Dermis microvascular lymphatic vessel endothelial cell (primary cell): Measurements from ENCODE around the gene IFRD2. TPM values are rescaled to one million over a fixed set of nuclear protein-coding genes. Genes with fewer than 3 reads are reported as not detected.
"Not testable (repeated sequence)": the region's sequence is repeated elsewhere in the genome, so short reads cannot be mapped to it uniquely, and the experiment has no call there.

Experiments
- DNase-seq, 2 donors: peaks; one replicate each; pipeline versions ENCODE4 v3.0.0 to v3.0.0-alpha.2; 2010; ENCODE audit warnings: low read depth in 2 of 2
- total RNA-seq: library from RNA; depleted of rRNA; stranded (reverse); fragments of >200 nt; gene quantifications from 2 replicates; pipeline ENCODE4 v1.2.1, GENCODE V29; 2014

IFRD2 gene
- total RNA-seq, 1 donor from 2014 or later, result 117 TPM

- peak; percentile 83 to 87 for DNase-seq
Measured at GRCh38 chr3:50324351-50325112, 32.3 kb upstream of the IFRD2 start.

DNA sequence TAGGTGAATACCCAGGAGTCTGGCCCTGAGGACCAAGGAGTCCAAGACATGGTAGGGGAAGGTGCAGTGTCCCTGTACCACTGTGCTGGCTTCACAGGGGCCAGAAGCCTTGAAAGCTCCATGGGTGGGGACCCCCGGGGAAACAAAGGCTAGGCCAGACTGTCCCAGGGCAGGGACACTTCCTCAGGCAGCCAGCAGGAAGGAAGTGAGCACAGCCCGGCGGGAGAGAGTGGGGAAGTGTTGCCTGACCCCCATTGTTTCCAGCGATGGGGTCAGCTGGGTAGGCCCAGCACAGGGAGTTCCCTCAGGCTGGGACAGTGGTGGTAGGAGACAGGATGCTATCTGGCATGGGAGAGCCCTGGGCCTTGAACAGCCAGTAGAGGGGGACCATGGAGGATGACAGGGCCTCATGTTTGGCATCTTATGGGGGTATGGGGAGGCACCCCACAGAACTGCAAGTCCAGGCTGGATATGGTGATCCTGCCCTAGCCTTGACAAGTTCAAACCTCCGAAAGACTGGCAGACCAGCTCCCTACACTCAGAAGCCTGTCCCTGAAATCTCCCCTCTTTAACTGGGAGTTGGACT, 31.5 kb upstream of the IFRD2 start:
- peak; percentile 95 to 96 for DNase-seq

DNA sequence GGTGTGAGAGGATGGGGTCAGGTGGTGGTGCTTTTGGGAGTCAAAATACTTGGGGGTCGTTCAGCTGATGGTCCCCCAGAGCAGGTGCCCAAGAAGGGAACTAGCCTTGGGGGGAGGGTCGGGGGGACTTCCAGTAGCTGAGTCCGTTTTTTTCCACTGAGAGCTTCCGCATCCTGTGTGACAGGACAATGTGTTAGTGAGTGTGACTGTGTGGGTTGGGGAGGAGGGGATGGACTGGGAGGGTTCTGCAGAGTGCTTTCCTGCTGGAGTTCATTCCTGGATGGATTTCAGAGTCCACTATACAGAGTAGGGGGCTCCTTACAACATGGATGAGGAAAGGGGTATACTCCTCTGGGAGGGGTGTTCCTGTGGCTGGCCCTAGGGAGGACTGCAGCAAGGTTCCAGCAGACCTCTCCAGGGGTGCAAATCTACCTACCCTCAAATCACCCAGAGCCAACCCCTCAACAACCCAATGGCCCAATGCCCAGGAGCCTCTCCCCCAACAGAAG, 30.9 kb upstream of the IFRD2 start:
- peak; percentile 90 to 98 for DNase-seq

DNA sequence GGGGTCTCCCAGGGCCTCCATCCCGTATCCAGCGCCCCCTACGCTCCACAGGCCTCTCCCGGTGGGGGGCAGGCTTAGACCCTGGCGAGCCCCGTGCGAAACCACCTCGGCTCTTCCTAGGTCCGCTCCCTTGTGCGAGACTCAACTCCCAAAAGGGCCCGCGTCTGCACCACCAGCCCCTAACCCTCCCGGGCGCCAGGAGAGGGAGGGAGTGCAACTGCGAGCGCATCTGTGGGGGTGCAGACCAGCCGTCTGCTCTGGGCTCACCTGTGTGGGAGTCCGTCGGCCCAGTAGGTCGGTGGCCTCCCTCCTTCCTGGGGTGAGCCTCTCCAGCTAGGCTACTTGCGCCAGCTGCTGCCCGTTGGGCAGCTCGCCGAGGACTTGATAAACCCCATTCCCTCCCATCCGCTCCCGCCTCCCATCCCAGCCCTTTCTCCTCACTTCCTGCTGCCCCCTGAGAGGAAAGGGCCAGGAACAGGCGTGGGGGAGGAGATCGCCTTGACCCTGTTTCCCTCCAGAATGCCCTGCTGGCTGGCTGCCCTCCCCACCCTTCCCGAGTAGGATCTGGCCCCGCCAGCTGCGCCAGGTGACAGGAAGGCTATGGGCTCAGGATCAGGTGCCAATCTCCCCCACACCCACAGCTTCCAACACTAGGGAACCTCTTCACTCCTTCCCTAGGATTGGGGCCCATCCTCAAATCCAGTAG, 30.3 kb upstream of the IFRD2 start, which contains the start of gene HYAL2:
Gene HYAL2 (minus strand): TSS at position 360 of the 706 bp plus-strand sequence. CDS start 2,256 bp downstream, outside the sequence.
- DNase-seq, result peak; percentile 85 to 86

DNA sequence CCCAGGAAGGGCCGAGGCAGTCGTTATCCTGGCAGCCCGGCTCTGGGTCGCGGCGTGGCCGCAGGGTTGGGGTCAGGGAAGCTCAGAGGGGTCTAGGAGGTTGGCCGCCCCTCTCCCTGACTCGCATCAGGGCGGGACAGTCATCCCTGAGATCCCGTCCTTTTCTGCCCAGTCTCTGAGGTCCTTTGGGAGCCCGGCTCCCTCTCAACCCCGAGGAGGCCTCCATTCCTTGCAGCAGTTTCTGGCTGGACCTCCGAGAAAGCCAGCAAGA, 29.8 kb upstream of the IFRD2 start:
- DNase-seq, result no peak

DNA sequence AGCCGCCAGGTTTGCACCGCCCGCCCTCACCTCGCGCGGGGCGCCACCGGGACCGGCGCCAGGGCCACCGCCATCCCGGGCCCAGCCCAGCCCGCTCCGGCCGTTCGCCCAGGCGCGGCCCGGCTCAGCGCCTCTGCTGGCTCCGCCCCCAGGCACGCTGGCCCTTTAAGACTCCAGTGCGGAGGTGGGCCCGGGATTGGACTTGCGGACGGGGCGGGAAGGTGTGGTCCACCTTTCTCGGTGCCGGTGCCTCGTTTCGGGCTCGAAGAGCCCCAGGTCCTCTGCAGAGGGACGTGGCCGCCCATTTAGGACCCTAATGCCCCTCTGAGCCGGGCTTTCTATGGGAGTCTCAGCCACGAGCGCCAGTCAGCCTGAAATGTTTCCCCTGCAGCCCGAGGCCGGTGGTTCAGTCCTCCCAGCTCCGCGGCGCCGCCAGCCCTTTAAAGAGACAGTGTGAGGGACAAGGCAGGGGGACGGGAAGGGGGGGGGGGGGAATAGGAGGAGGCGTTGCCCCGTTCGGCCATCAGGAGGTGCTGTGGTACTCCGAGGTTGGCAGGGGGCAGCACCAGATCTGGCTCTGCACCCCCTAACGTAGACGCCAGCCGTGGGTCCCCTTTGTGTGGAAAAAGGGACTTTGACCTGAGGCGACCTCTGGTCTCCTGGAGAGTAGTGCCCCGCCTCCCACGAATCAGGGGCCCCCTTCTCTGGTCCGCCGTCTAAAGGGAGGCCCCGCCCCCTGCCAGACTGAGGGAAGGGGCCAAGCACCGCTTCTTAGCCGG, 29.3 kb upstream of the IFRD2 start:
- DNase-seq, result peak; percentile 70 to 91

GRCh38 chr3:50320853-50321335, 28.7 kb upstream of the IFRD2 start:
- peak in 1 of 2 donors; percentile 76 for DNase-seq

DNA sequence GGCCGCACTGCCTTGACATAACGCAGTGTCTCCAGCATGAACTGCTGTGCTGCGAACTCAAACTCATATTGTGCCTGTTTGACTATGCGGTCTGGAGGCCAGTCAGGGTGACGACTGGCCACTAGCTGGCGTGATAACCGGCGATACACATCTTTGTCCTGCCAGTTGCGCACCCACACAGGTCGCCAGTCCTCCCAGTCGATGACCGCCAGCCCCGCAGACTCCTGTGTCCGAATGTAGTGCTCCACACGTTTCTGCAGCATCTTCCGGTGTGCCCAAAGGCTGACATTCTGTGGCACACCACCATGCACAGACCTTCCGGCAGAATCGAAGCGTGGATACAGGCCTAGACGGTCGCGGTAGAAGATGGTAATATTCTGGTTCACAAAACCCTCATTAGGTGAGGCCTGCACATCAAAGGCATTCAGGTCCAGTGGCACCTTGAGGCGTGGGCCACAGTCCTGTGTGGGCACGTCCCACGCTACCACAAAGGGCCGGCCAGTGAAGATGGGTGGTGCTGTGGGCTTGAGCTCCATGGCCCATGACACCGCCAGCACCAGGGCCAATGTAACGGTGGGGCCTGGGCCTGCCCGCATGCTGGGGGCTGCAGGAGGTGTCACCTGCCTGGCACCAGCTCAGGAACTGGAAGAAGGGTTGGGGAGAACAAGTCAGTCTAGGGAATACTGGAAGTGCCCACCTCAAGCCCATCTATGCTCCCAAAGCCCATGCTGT, 27.8 kb upstream of the IFRD2 start:
- peak in 1 of 2 donors; percentile 60 for DNase-seq

DNA sequence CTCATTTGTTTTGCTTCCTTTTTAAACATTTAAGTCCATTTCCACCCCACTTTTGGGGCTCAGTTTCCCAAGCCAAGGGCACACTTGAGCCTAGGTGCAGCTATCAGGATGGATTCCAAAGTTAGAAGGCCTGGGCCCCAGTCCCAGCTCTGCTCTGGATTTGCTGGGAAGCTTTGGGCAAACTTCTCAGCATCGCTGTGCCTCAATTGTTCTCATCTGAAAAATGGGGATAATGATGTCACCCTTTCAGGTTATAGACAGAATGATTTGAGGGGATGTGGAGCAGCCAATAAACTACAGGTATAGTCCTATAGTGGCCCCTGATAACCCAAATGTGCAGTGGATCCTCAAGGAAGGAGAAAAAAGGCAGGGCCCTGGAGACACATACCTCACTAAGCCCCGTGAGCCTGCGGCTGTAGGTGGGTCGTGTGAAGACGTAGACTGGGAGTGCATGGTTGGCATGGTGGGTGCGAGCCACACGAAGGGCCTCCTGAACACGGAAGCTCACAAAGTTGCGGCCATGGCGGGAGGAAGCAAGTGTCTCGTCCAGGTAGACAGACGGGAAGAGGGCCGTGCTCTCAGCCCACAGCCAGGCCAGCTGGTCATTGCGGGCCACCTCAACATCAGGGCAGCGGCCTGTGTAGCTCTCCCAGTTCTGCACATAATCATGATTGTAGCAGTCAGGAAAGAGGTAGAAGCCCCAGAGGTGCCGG, 27.1 kb upstream of the IFRD2 start:
- no peak for DNase-seq

GRCh38 chr3:50318615-50319014, 26.4 kb upstream of the IFRD2 start:
- DNase-seq, result no peak

DNA sequence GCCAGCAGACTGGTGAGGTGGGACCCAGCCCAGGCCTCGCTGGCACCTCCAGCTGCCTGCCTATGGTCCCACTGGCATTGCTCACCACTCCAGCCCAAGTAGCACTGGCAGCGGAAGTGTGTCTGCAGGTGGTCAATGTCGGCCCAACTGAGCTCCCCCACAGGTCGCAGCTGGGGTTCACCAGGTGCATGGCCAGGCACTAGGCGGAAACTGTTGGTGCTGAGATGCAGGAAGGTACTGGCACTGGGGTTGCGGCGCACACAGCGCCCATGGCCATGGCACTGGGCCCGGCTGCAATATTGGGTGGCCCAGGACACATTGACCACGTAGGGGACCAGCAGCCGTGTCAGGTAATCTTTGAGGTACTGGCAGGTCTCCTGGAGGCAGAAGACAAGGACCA, 25.9 kb upstream of the IFRD2 start:
- DNase-seq, result no peak

- no peak for DNase-seq
Measured at GRCh38 chr3:50317300-50317699, 25.1 kb upstream of the IFRD2 start.

DNA sequence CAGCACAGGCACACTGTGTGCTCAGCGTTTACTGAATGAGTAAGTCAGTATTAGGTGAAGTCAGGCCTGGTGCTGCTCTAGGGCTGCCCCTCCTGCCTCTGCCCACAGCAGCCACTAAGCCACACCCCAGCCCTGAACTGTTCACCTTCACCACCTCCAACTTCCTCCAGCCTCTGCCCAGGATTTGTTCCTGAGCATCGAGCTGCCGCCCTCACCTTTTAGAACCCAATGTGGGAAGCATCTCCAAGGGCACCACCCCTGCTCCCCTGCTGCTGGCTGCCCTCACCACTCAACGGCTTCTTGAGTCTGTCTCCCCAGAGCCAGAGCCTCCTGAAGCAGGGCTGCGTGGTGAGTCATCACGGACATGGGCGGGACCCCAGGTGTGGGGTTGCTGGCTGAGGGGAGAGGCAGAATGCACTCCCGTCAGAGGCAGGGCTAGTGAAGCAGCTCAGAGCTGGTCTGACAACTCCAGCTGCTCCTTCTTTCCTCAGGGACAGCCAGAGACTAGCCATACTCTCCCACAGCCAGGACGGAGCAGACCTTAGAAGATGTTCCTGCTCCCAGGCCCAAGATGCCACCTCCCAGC, 24.5 kb upstream of the IFRD2 start:
- DNase-seq, result peak in 1 of 2 donors; percentile 62

DNA sequence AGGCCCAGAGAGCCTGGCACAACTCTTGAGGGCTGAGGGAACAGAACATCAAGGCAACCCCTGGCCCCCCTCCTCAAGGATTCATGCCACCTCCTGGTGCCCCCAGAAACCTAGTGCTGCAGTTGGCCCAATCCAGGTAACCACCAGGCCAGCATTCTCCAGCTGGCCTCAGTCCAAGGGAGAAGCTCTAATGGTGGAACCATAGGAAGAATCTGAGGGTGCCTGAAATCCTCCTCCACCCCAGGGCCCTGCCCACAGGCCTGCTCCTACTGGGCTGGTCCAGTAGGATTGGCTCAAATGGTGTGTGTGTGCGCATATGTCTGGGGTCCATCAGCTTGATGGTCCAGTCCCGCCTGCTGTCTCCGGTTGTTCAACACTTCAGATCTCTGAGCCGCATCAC, 22.6 kb upstream of the IFRD2 start:
- no peak for DNase-seq

- DNase-seq, result no peak
Measured at GRCh38 chr3:50314342-50314741, 22.1 kb upstream of the IFRD2 start.

DNA sequence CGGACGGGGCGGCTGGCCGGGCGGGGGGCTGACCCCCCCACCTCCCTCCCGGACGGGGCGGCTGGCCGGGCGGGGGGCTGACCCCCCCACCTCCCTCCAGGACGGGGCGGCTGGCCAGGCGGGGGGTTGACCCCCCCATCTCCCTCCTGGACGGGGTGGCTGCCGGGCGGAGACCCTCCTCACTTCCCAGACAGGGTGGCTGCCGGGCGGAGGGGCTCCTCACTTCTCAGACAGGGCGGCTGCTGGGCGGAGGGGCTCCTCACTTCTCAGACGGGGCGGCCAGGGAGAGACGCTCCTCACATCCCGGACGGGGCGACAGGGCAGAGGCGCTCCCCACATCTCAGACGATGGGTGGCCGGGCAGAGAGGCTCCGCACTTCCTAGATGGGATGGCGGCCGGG, 19.8 kb upstream of the IFRD2 start:
- DNase-seq, result not testable (repeated sequence)

DNA sequence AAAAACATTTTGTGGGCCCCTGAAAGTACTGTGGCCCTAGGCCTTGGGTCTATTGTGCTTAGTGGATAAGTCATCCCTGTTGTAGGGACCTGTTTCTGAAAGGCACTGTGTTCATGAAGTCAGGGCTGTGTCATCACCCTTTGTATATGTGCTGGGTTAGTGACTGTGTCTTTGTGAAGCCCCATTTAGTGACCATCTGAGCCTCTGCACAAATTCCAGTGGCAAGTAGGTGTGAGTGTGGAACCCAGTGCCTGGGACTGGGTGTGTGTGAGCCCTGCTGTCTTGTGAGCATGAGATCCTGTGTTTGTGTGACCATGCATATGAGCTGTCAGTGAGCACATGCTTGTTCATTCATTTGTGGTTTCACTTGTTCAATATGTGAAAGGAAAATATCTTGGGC, 12.4 kb upstream of the IFRD2 start:
- DNase-seq, result no peak

- peak; percentile 52 to 63 for DNase-seq
Measured at GRCh38 chr3:50303013-50303815, 11.0 kb upstream of the IFRD2 start, which contains the start of gene HYAL1. HYAL1 (minus strand) TSS chr3:50303574; CDS start chr3:50302956, 618 bp downstream.
